ENCODE data around the gene TRIM10.
A peak's percentile ranks its signal among the peaks of the same experiment; 100 is the strongest.

TRIM10 gene

GRCh38 chr6:30102970-30103871 is 57.8 kb downstream of the TRIM10 start:
- DNase-seq (ENCODE audit: low read depth in 1 of 2, low spot score in 1 of 2) = peak; percentile 62 to 91
- no peak for TF ChIP-seq JUND (IDR thresholded peaks at IDR 0.05; ENCODE audit: low read depth)
- in situ Hi-C loops (cut with HindIII; ENCODE audit: low pct_unique_long_range_greater_than_20kb, low sequenced_read_pairs) = no loop called here

- DNase-seq (ENCODE audit: low read depth in 1 of 2, low spot score in 1 of 2) = no peak
- TF ChIP-seq JUND (IDR thresholded peaks at IDR 0.05; ENCODE audit: low read depth) = no peak
- in situ Hi-C loops (cut with HindIII; ENCODE audit: low pct_unique_long_range_greater_than_20kb, low sequenced_read_pairs) = no loop called here
Measured at GRCh38 chr6:30102414-30102969, 58.5 kb downstream of the TRIM10 start.

Data from T47D (cell line).